ENCODE results near the gene MTR. TPM values are rescaled to one million over a fixed set of nuclear protein-coding genes. Genes with fewer than 3 reads are reported as not detected.

MTR gene
- total RNA-seq, 1 experiment from 2014 or later = 35.5 TPM

- H4K91ac ChIP-seq (ENCODE audit: insufficient read length, low read depth, low read length) = no peak overlapping the region
- peaks cover 6% of the 10 kb centered on the region for H3K27me3 Mint-ChIP-seq (ENCODE audit: low read depth)
- no peak overlapping the region for H3K14ac ChIP-seq (ENCODE audit: insufficient read depth, low read length)
- TF ChIP-seq, protein P1, sequence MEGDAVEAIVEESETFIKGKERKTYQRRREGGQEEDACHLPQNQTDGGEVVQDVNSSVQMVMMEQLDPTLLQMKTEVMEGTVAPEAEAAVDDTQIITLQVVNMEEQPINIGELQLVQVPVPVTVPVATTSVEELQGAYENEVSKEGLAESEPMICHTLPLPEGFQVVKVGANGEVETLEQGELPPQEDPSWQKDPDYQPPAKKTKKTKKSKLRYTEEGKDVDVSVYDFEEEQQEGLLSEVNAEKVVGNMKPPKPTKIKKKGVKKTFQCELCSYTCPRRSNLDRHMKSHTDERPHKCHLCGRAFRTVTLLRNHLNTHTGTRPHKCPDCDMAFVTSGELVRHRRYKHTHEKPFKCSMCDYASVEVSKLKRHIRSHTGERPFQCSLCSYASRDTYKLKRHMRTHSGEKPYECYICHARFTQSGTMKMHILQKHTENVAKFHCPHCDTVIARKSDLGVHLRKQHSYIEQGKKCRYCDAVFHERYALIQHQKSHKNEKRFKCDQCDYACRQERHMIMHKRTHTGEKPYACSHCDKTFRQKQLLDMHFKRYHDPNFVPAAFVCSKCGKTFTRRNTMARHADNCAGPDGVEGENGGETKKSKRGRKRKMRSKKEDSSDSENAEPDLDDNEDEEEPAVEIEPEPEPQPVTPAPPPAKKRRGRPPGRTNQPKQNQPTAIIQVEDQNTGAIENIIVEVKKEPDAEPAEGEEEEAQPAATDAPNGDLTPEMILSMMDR (conservative IDR thresholded peaks at IDR 0.05) = no peak
- H3K27me3 ChIP-seq (ENCODE audit: insufficient read depth, low read length) = no peaks in the 10 kb centered on the region
- H3K9ac ChIP-seq (ENCODE audit: extremely low read depth, insufficient read length, low read length) = no peak overlapping the region
- no peak overlapping the region for H3K27ac Mint-ChIP-seq
- WGBS (ENCODE audit: extremely low coverage, insufficient read length, low lambda C conversion rate) = no CpG with 5 or more reads among the region's 2 CpGs
- no peak overlapping the region for H3K4me3 Mint-ChIP-seq
- H3K4ac ChIP-seq (ENCODE audit: low read depth, low read length) = no peak overlapping the region; the same call in 1 of the 2 replicates
- H3K4me2 ChIP-seq (ENCODE audit: insufficient read depth, insufficient read length, low read length) = no peak overlapping the region
- no peak for DNase-seq
- no peak overlapping the region for H4K5ac ChIP-seq (ENCODE audit: insufficient read length, low read depth, low read length)
- peaks cover 3% of the 10 kb centered on the region for H3K23me2 ChIP-seq (ENCODE audit: insufficient read length, low read depth, low read length, poor library complexity, severe bottlenecking)
- H3K4me1 ChIP-seq (ENCODE audit: insufficient read depth, low read length) = no peaks in the 10 kb centered on the region
- no peak overlapping the region for H2BK15ac ChIP-seq (ENCODE audit: low read depth, low read length)
- no peak overlapping the region for H3T11ph ChIP-seq (ENCODE audit: low read length)
- H3K4me1 Mint-ChIP-seq = no peaks in the 10 kb centered on the region
- H3K18ac ChIP-seq (ENCODE audit: insufficient read length, low read depth, low read length) = no peak overlapping the region
- H2BK120ac ChIP-seq (ENCODE audit: low read depth, low read length, poor library complexity, severe bottlenecking) = no peak overlapping the region
- H3K27ac ChIP-seq (ENCODE audit: insufficient read length, low read depth, low read length) = no peak overlapping the region
- no peak overlapping the region for H2BK20ac ChIP-seq (ENCODE audit: low read depth, low read length, poor library complexity, severe bottlenecking)
- no peak overlapping the region for H2BK12ac ChIP-seq (ENCODE audit: insufficient read length, low read depth, low read length)
- no peak overlapping the region for H2AK5ac ChIP-seq (ENCODE audit: insufficient read length, low read length)
- no peak overlapping the region for H4K8ac ChIP-seq (replicated peaks; ENCODE audit: insufficient read length, low read depth, low read length)
- H2AFZ ChIP-seq (ENCODE audit: low read length) = no peak overlapping the region
- H2BK5ac ChIP-seq (ENCODE audit: insufficient read length, low read length) = no peak overlapping the region
- H3K36me3 Mint-ChIP-seq (ENCODE audit: insufficient read depth in 1 of 3, low read depth in 3 of 3) = no peaks in the 10 kb centered on the region
- no peaks in the 10 kb centered on the region for H4K20me1 ChIP-seq (ENCODE audit: control insufficient read depth, insufficient read depth, insufficient read length)
- no peaks in the 10 kb centered on the region for H3K79me1 ChIP-seq (ENCODE audit: insufficient read depth, low read depth, low read length, poor library complexity, severe bottlenecking)
- no peaks in the 10 kb centered on the region for H3K9me3 ChIP-seq (ENCODE audit: control insufficient read depth, low read depth, low read length)
- H3K23ac ChIP-seq (ENCODE audit: insufficient read length, low read depth, low read length) = no peak overlapping the region
- no peaks in the 10 kb centered on the region for H3K9me3 Mint-ChIP-seq
- H3K79me2 ChIP-seq (ENCODE audit: insufficient read depth, low read length) = no peaks in the 10 kb centered on the region
- no peak overlapping the region for H3K56ac ChIP-seq (ENCODE audit: insufficient read length, low read depth, low read length)
Measured at GRCh38 chr1:236785477-236785876, 9.6 kb upstream of the MTR start.
